Kidney tubule cell (primary cell): ENCODE data around the gene NYAP2.

ENCODE experiments used
- DNase-seq: peaks from one replicate; pipeline ENCODE4 v3.0.0-alpha.2; 2018; ENCODE audit warnings: low spot score

Gene NYAP2

GRCh38 chr2:225399504-225399903 is at the start of gene NYAP2:
Gene NYAP2 (plus strand): TSS chr2:225399710. CDS start chr2:225408881, 9,171 bp downstream.
- no peak for DNase-seq

GRCh38 chr2:225353579-225354085 is 45.9 kb upstream of the NYAP2 start:
- DNase-seq: no peak

GRCh38 chr2:225354281-225354774 is 45.2 kb upstream of the NYAP2 start:
- DNase-seq: peak; percentile 49

GRCh38 chr2:225355788-225356187 is 43.7 kb upstream of the NYAP2 start:
- DNase-seq: no peak

DNA sequence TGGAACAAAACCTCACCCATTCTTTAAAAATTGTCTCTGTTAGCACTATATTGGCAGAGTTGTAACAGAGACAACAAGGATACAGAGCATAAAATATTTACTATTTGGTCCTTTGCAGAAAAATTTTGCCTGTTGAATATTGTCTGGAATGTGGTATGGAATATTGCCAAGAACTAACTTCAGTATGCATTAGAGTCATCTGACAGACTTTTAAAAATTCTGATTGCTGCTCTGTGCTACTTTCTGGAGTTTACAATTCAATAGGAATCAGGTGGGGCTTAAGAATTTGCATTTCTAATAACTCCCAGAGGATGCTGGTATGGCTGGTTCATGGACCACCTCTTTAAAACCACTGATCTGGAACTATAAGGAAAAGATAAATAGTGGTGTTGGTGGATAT is 32.8 kb upstream of the NYAP2 start:
- DNase-seq: no peak

DNA sequence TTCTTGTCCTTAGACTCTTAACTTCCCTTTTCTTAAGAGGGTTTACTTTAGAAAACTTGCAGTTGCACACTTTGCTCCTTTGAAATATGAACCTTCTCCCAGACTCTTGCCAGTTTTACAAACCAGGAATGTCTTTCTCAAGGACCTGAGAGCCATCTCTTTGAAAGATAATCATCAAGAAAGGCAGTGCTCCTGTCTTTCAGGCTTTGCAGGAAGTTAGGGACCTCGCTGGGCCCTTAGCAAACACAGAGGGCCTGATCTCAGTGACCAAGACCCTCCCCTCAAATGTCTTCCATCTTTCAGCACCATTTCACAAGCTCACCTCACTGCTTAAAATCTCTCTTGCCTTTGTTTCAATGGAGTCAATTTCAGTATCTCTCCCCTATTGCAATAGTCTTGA is 32.0 kb upstream of the NYAP2 start:
- no peak for DNase-seq

DNA sequence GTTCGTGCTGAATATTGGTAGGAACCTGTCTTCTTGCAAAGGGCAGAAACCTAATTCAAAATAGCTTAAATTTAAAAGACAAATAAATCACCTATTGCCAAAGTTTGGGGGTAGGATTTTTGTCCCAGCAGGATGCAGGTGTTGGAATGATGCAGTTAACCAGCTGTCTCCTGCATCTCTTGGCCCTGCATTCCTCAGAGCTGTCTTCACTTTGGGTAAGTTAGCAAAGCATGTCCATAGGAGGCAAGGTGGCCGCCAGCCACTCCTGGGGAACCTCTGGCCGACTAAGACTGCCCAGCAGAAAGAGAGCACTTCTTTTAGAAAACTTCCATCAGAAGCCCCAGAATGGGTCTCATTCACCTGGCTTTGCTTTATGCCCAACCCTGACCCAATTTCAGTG is 20.5 kb upstream of the NYAP2 start:
- DNase-seq: no peak

- no peak for DNase-seq
Observed at GRCh38 chr2:225379856-225380255, 19.7 kb upstream of the NYAP2 start.

GRCh38 chr2:225381609-225382008 is 17.9 kb upstream of the NYAP2 start:
- DNase-seq: no peak

- DNase-seq: no peak
Observed at GRCh38 chr2:225398372-225398771, 1.1 kb upstream of the NYAP2 start.

DNA sequence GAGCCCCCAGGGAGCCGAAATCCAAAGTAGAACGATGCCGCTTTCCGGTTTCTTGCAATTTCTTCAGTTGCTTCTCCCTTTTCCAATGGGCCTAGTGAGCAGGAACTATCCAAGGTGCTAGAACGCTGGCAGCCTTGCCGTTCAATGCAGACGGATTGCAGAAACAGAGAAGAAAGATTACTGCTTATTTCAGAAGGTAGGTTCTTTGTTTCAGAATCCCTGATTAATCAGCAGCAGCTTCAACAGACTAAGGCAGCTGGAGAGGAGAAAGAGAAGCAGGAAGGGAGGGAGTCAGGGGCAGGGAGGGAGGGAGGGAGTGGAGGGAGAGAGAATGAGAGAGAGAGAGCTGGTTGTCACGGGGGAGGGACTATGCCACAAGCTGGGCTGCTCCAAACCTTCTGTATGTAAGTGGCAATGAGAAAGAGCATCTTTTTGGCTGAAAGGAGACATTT is 576 bp downstream of the NYAP2 start:
- DNase-seq: peak; percentile 39

GRCh38 chr2:225400546-225401400 is 1.3 kb downstream of the NYAP2 start:
- DNase-seq: no peak

DNA sequence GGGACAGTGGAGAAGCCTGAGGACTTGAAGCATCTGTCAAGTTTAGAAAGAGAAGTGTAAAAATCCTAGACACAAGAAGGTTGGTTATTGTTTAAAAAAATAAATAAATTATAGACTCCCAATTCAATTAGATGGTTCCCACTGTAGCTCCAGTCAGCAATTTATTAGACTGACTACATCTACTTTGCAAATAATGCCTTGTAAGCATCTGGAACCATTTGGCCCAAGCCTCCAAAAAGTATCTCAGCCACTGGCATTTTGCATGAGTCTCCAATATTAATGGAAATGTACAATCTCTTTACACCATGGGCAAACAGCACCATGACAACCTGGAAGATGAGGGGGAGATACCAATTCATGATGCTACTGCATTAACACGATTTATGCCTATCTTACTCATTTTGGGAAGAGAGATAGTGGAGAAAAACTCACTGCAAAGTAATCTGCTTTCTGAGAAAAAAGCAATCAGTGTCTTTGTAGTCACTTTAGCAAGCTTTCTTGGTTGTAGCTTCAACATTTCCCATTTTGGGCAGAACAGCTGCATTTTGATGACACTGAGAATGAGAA is 2.8 kb downstream of the NYAP2 start:
- no peak for DNase-seq

DNA sequence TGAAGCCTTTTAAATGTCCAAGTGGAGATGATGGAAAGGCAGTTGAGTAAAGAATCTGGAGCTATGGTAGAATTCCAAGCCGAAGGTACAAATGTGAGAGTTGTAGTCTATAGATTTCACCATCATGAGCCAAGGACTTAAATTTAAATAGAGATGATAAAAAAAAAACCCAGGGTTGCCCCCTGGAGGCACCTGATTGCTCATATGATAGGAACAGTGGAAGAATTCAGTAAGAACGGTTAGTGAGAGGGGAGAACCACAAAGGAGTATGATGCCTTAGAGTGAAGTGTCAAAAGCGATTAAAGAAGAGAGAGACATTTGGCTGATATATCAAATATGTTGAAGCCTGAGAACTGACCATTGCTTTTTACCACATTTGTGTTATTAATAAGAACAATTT is 11.9 kb downstream of the NYAP2 start:
- no peak for DNase-seq

DNA sequence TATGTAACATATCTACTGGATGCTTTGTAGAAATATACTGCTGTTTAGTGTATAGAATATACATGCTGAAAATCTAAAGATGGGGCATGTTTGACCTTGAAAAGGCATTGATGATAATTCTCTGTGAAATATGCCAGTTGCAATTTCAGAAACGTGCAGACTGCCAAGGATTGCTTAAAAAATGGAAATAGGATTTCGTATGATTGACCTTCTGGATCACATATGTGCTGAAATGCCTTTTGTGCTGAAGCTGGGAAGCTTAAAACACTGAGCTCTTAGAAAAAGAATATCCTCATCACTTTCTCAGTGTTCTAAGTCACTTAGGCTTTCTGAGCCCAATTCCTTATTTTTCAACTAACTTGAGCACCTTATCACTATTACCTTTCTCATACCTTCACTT is 14.3 kb downstream of the NYAP2 start:
- DNase-seq: no peak

DNA sequence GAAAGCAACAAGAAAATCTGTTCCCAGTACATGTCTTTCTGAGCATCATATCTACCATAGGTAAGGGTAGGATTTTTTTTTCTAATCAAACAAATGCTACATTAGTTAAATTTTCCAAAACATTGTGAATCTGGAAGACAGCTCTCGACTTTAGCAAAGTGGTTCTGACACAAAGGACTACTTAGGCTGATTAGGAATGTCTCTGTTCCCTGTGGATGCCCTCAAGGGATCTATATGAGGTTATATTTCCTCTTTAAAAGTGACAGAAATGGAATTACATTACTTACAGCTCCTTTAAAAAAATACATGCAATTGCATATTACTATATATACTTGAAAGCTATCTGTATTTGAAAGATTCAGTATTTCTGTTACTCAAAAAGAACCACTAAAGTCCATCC is 15.4 kb downstream of the NYAP2 start:
- DNase-seq: no peak

GRCh38 chr2:225415341-225415740 is 15.8 kb downstream of the NYAP2 start:
- no peak for DNase-seq

DNA sequence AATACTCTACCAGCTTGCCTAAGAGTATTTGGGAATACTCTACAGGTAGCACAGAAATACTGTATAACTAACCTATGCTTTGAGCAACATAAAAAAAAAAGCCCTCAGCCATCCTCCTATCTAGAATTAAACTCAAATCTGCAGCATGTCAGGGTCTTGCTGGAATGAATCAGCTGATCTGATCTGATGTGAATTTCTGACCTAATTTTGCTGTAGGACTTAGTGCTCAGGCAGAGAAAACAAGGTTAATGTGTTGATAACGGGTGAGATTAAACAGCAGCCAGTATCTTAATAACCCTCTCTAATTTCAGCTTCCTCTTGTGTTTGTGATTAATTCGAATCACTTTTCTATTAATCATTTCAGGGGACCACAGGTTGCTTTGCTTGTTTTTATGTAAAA is 16.3 kb downstream of the NYAP2 start:
- DNase-seq: no peak

GRCh38 chr2:225416616-225417367 is 17.3 kb downstream of the NYAP2 start:
- no peak for DNase-seq

GRCh38 chr2:225419033-225419432 is 19.5 kb downstream of the NYAP2 start:
- no peak for DNase-seq

- DNase-seq: no peak
Observed at GRCh38 chr2:225422145-225422544, 22.6 kb downstream of the NYAP2 start.

- DNase-seq: no peak
Observed at GRCh38 chr2:225425284-225425683, 25.8 kb downstream of the NYAP2 start.

DNA sequence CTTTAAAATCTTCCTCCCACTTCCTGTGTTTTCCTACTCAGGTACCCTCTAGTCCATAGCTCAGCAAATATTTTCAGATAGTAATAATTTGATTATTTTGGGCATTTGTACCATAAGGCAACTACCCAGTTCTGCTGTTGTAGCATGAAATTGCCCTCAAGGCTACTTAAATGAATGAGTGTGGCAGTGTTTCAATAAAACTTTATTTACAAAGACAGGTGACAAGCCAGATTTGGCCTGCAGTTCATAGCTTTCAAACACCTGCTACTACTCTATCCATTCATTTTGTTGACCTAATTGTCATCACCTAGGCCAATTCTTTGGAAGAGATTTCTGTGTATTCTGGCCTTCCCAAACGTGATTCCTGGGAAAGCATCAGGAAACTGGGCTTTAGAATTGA is 28.9 kb downstream of the NYAP2 start:
- DNase-seq: no peak
